ENCODE measurements around the gene ACTR3C.

- TF ChIP-seq FOXA1 (IDR thresholded peaks at IDR 0.05) (no peak), ELF4 (IDR thresholded peaks at IDR 0.05) (no peak), L3MBTL2 (conservative IDR thresholded peaks at IDR 0.05) (no peak), FOXM1 (IDR thresholded peaks at IDR 0.05; ENCODE audit: borderline replicate concordance) (no peak), SUZ12 (IDR thresholded peaks at IDR 0.05) (no peak), ARNT (IDR thresholded peaks at IDR 0.05) (no peak), HDGF (IDR thresholded peaks at IDR 0.05; ENCODE audit: borderline replicate concordance) (no peak), TARDBP (IDR thresholded peaks at IDR 0.05) (no peak), ZNF384 (IDR thresholded peaks at IDR 0.05) (no peak), FOXK2 (IDR thresholded peaks at IDR 0.05) (no peak)
Observed at GRCh38 chr7:150334108-150334507, 10.8 kb upstream of the ACTR3C start.
